Vagina (tissue), 2 donors: ENCODE measurements around the gene LAMB4.

Source experiments
- CTCF ChIP-seq, 3 experiments: fragments of 450-650 bp in 2 of 3; fragments of 200-600 bp in 1 of 3; sonication (generic) in 1 of 3; IDR thresholded peaks; one replicate each; pipeline ENCODE4 v1.5.1; 2017 to 2019; ENCODE audit warnings: antibody characterized with exemption in 3 of 3, mild to moderate bottlenecking in 2 of 3, moderate library complexity in 2 of 3
- POLR2AphosphoS5 ChIP-seq, 2 donors: sonication (generic); formaldehyde crosslinking; IDR thresholded peaks; one replicate each; pipeline ENCODE4 v1.9.0; 2017; ENCODE audit warnings: antibody characterized with exemption in 2 of 2, mild to moderate bottlenecking in 2 of 2, low read depth in 1 of 2; ENCODE audit not compliant: insufficient read depth in 1 of 2

GRCh38 chr7:108149908-108150307 lies 19.7 kb upstream of the LAMB4 start:
- TF ChIP-seq CTCF (IDR thresholded peaks at IDR 0.05) = no peak
- TF ChIP-seq POLR2AphosphoS5 (IDR thresholded peaks at IDR 0.05; ENCODE audit: insufficient read depth in 1 of 2, low read depth in 1 of 2) = no peak
